UCSD-AML1 (cell line): Measurements from ENCODE around the gene ZNF837.
A peak's percentile ranks its signal among the peaks of the same experiment; 100 is the strongest.

Experiments
- DNase-seq: peaks from one replicate; lab custom pipeline; 2025; ENCODE audit not compliant: unreplicated experiment; lab: John Stamatoyannopoulos, UW

The ZNF837 gene

GRCh38 chr19:58372311-58373133 is 8.3 kb downstream of the ZNF837 start:
- DNase-seq: no peak

- DNase-seq: no peak
Observed at GRCh38 chr19:58368561-58369360, 12.1 kb downstream of the ZNF837 start.

- DNase-seq: no peak
Observed at GRCh38 chr19:58367698-58368454, 13.0 kb downstream of the ZNF837 start.

- DNase-seq: no peak
Observed at GRCh38 chr19:58366585-58367430, 14.0 kb downstream of the ZNF837 start.

GRCh38 chr19:58364146-58364545 is 16.7 kb downstream of the ZNF837 start:
- DNase-seq: no peak

GRCh38 chr19:58362272-58362994 is 18.4 kb downstream of the ZNF837 start, which contains the start of gene ZNF497:
ZNF497 (minus strand) TSS chr19:58362751; CDS start chr19:58357635, 5,116 bp downstream.
- peak; percentile 97 for DNase-seq

- peak; percentile 80 for DNase-seq
Observed at GRCh38 chr19:58361900-58362271, 18.9 kb downstream of the ZNF837 start.

- no peak for DNase-seq
Observed at GRCh38 chr19:58357481-58358145, 23.2 kb downstream of the ZNF837 start.

- no peak for DNase-seq
Observed at GRCh38 chr19:58356766-58357480, 23.9 kb downstream of the ZNF837 start.

GRCh38 chr19:58355908-58356765 is 24.7 kb downstream of the ZNF837 start:
- DNase-seq: no peak

- no peak for DNase-seq
Observed at GRCh38 chr19:58355215-58355796, 25.5 kb downstream of the ZNF837 start.

GRCh38 chr19:58354478-58355030 is 26.3 kb downstream of the ZNF837 start:
- DNase-seq: no peak

GRCh38 chr19:58353717-58354477 is 26.9 kb downstream of the ZNF837 start:
- no peak for DNase-seq

- no peak for DNase-seq
Observed at GRCh38 chr19:58352760-58353671, 27.8 kb downstream of the ZNF837 start, which contains the start of gene A1BG. A1BG (minus strand) TSS chr19:58353492; CDS start chr19:58353437, 55 bp downstream.
